IPS-15b (cell line): ENCODE measurements around the gene ZFYVE28.
"Not testable (repeated sequence)": the region's sequence is repeated elsewhere in the genome, so short reads cannot be mapped to it uniquely, and the experiment has no call there.

ENCODE experiments used
- H3K27me3 ChIP-seq: one replicate; pipeline ENCODE4 v1.6.1; 2013; ENCODE audit warnings: low read length; ENCODE audit not compliant: control insufficient read depth, insufficient read depth
- H3K36me3 ChIP-seq: one replicate; pipeline ENCODE4 v1.6.1; 2013; ENCODE audit warnings: low read length; ENCODE audit not compliant: control insufficient read depth, insufficient read depth
- H3K4me1 ChIP-seq: one replicate; pipeline ENCODE4 v1.6.1; 2013; ENCODE audit warnings: mild to moderate bottlenecking, low read length; ENCODE audit not compliant: control insufficient read depth, insufficient read depth
- H3K4me3 ChIP-seq: one replicate; pipeline ENCODE4 v1.5.1; 2013; ENCODE audit warnings: low read depth, low read length
- H3K9ac ChIP-seq: one replicate; pipeline ENCODE4 v1.6.1; 2013; ENCODE audit warnings: low read depth, mild to moderate bottlenecking, low read length
- H3K9me3 ChIP-seq: one replicate; pipeline ENCODE4 v1.6.1; 2013; ENCODE audit warnings: mild to moderate bottlenecking, low read length; ENCODE audit not compliant: control insufficient read depth, insufficient read depth

Gene ZFYVE28

DNA sequence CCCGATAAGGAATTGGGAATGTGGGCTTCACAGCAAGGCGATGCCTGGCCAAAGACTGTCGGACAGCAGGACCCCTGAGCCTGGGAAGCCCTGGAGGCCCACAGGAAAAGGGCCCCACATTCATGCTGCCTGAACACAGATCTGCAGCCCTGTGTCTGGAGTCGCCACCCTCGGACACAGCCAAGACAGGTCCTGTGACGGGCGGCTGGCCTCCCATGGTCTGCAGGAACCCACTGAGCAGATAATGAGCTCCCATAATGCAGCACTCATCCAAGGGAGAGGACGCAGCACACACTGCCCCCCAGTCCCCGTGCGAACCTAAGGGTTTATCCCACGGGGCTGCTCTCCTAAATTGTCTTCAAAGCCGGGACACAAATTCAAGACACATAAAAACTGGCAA, 30.6 kb downstream of the ZFYVE28 start:
- H3K4me1 ChIP-seq, result peaks cover 2% of the 10 kb centered on the region
- no peaks in the 10 kb centered on the region for H3K36me3 ChIP-seq
- no peaks in the 10 kb centered on the region for H3K9me3 ChIP-seq
- H3K4me3 ChIP-seq, result no peak overlapping the region
- no peak overlapping the region for H3K9ac ChIP-seq
- H3K27me3 ChIP-seq, result peaks cover 3% of the 10 kb centered on the region

DNA sequence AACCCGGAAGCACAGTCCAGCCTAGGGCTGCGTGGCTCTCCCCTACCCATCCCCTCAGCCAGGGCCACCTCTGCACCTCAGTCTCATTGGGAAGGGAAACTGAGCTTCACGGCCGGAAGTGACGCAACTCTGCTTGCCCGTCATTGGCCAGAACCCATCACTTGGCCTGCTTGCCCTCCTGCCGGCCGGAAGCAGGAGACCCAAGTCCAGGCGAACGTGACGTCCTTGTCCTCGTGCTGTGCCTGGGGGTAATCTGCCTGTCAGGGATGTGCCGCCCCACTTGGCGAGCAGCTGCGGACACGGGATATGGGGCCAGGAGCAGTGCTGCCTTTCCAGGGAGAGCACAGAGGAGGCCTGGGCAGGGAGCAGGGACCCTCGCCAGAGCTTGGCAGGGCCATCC, 31.2 kb downstream of the ZFYVE28 start:
- Histone ChIP-seq H3K4me1 (peaks cover 2% of the 10 kb centered on the region), H3K4me3 (no peak overlapping the region), H3K9me3 (no peaks in the 10 kb centered on the region), H3K27me3 (peaks cover 3% of the 10 kb centered on the region), H3K36me3 (no peaks in the 10 kb centered on the region), H3K9ac (no peak overlapping the region)

DNA sequence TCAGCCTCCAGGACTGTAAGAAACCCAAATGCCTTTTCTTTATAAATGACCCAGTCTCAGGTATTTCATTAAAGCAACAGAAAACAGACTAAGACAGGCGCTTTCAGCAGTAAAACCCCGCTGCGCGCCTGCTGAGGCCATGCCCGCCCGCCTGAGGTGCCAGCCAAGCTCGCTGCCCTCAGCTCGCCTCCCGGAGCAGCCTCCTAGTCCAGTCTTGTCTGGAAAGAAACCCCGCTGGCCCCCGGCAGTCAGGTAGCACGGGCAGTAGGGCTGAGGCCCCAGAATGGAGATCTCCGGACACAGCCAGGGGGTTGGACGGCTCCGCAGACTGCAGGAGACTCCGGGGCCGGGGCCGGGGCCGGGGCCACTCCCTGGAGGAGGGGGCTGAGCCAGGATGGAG, 31.7 kb downstream of the ZFYVE28 start:
- Histone ChIP-seq H3K4me1 (peaks cover 2% of the 10 kb centered on the region), H3K9me3 (no peaks in the 10 kb centered on the region), H3K27me3 (peaks cover 3% of the 10 kb centered on the region)

DNA sequence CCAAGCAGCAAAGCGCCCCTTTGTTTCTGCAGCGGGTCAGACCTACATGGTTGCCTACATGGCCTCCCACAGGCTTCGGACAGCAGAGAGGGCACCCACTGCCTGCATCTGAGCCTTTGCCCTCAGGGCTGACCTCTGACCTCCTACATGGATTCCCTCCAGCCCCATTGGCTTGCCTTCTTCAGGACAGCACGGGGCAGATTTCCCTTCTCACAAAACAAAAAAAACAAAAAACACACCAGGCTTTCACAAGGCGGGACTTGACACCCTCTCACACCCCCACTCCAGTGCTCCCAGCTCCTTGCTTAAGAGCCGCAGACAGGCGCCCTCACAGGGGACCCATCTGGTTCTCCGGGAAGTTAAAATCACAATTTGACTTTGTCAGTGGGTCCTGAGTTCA, 32.9 kb downstream of the ZFYVE28 start:
- Histone ChIP-seq H3K36me3 (no peaks in the 10 kb centered on the region), H3K9ac (no peak overlapping the region), H3K9me3 (no peaks in the 10 kb centered on the region), H3K4me1 (peaks cover 2% of the 10 kb centered on the region), H3K4me3 (no peak overlapping the region), H3K27me3 (no peaks in the 10 kb centered on the region)

More for the DNA sequence above, 31.7 kb downstream of the ZFYVE28 start:
- no peak overlapping the region for H3K9ac ChIP-seq
- H3K4me3 ChIP-seq, result no peak overlapping the region
- H3K36me3 ChIP-seq, result no peaks in the 10 kb centered on the region

DNA sequence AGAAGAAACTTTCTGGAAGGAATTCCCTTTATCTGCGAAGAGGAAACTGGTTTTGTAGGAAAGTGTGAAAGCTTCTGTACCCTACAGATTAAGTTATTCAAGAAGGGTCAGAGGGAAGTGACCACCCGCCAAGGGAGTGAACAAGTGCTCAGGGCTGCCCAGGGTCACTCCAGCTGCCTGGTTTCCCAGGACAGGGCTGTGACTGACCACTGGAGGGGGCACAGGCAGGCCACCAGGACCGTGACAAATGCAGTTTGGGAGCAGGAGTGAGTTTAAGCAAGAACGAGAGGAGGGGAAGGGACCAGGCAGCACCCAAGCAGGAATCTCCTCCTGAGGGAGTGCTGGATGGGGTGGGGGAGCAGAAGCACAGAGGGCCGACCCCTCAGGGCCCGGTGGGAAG, 34.2 kb downstream of the ZFYVE28 start:
- Histone ChIP-seq H3K9ac (no peak overlapping the region), H3K27me3 (no peaks in the 10 kb centered on the region), H3K4me3 (no peak overlapping the region), H3K36me3 (no peaks in the 10 kb centered on the region), H3K9me3 (no peaks in the 10 kb centered on the region), H3K4me1 (no peaks in the 10 kb centered on the region)

DNA sequence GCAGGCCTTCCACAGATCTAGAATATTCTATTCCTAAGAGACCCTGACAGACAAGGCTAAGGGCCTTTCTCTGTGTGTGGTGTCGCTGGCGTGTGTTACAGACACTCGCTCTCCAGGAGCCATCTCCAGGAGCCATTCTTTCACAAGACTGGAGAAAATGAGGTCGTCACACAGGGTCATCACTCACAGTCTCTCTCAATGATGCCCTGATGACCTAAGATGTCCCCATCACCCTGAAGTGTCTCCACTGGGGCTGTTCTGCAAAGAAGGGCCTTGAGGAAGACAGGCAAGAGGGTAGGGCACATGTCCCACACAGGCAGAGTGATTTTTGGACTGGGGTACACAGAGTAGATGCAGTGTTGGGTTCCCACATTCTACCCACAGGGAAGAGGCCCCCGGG, 34.7 kb downstream of the ZFYVE28 start:
- no peak overlapping the region for H3K9ac ChIP-seq
- H3K9me3 ChIP-seq, result no peaks in the 10 kb centered on the region
- no peaks in the 10 kb centered on the region for H3K4me1 ChIP-seq
- no peak overlapping the region for H3K4me3 ChIP-seq
- H3K36me3 ChIP-seq, result no peaks in the 10 kb centered on the region
- no peaks in the 10 kb centered on the region for H3K27me3 ChIP-seq

DNA sequence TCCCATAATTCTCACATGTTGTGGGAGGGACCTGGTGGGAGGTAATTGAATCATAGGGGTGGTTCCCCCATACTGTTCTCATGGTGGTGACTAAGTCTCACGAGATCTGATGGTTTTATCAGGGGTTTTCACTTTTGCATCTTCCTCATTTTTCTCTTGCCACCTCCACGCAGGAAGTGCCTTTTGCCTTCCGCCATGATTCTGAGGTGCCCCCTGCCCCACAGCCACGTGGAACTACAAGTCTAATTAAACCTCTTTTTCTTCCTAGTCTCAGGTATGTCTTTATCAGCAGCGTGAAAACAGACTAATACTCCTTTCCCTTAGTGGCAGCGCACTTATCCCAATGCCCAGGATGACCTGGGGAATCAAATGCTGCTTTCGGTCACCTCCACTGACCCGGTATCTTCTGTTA, 35.2 kb downstream of the ZFYVE28 start:
- not testable (repeated sequence) for H3K36me3 ChIP-seq, H3K9me3 ChIP-seq, H3K4me3 ChIP-seq, H3K9ac ChIP-seq, H3K27me3 ChIP-seq, H3K4me1 ChIP-seq

DNA sequence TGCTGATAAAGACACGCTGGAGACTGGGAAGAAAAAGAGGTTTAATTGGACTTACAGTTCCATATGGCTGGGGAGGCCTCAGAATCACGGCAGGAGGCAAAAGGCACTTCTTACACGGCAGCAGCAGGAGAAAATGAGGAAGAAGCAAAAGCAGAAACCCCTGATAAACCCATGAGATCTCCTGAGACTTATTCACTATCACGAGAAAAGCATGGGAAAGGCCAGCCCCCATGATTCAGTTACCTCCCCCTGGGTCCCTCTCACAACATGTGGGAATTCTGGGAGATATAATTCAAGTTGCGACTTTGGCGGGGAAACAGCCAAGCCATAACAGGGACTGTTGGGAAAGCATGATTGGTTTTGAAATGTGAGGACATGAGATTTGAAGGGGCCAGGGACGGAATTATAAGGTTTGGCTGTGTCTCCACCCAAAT, 35.7 kb downstream of the ZFYVE28 start:
- not testable (repeated sequence) for H3K4me3 ChIP-seq, H3K27me3 ChIP-seq, H3K9ac ChIP-seq, H3K36me3 ChIP-seq, H3K4me1 ChIP-seq, H3K9me3 ChIP-seq

DNA sequence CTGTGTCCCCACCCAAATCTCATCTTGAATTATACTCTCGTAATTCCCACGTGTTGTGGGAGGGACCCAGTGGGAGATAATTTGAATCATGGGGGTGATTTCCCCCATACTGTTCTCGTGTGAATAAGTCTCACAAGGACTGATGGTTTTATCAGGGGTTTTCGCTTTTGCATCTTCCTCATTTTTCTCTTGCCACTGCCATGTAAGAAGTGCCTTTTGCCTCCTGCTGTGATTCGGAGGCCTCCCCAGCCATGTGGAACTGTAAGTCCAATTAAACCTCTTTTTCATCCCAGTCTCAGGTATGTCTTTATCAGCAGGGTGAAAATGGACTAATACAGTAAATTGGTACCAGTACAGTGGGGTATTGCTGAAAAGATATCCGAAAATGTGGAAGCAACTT, 37.9 kb downstream of the ZFYVE28 start:
- H3K4me3 ChIP-seq, H3K9me3 ChIP-seq, H3K9ac ChIP-seq, H3K4me1 ChIP-seq, H3K27me3 ChIP-seq, H3K36me3 ChIP-seq: not testable (repeated sequence)

DNA sequence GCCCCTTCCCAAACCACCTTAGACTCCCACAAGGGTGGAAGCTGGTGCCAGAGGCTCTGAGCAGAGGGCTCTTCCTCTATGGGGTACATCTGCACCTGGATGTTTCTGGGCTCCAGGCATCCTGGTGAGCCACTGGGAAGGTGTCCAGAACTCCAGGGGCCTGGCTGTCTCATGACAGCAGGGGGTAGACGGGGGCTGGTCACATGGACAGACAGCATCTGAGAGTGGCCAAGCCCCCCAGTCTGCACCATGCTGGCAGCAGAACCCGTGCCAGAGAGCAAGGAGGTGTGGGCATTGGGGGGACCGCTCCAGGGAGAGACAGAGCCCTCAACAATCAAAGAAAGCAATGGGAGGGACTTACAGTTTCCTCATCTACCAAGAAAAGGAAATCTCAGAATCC, 39.5 kb downstream of the ZFYVE28 start:
- Histone ChIP-seq H3K4me3 (no peak overlapping the region), H3K27me3 (no peaks in the 10 kb centered on the region), H3K9ac (no peak overlapping the region), H3K4me1 (no peaks in the 10 kb centered on the region), H3K9me3 (no peaks in the 10 kb centered on the region), H3K36me3 (no peaks in the 10 kb centered on the region)

DNA sequence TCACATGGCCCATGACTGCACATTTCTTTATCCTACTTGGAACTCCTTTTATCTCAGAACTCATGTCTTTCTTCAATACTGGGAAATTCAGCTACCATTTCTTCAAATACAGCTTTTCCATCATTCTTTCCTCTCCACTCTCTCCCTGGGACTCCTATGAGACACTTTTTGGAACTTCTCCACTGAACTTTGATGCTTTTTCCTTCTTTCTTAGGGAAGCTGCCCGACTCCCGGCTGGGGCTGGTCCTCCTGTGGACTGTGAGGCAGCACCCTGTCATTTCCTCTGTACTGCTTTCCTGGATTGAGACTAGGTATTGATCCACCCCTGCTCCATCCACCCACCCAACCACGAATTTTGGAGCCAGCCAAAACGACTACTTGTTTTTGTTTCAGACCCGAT, 40.0 kb downstream of the ZFYVE28 start:
- H3K9me3 ChIP-seq, result no peaks in the 10 kb centered on the region
- no peaks in the 10 kb centered on the region for H3K4me1 ChIP-seq
- no peak overlapping the region for H3K9ac ChIP-seq
- H3K4me3 ChIP-seq, result no peak overlapping the region
- H3K27me3 ChIP-seq, result no peaks in the 10 kb centered on the region
- H3K36me3 ChIP-seq, result no peaks in the 10 kb centered on the region

DNA sequence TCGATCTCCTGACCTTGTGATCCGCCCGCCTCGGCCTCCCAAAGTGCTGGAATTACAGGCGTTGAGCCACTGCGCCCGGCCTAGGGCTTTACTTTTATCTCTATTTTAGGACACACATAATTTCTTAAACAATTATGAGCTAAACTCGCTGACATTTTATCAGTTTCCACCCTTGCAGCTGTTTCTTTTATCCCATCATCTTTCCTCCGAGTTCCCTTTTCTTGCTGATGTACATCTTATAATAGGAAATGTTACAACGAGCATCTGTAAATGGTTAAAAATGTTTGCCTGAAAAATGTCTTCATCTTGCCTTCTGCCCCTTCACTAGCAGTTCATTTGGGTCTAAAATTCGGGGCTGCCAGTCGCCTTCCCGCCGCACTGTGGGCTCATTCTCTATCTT, 41.2 kb downstream of the ZFYVE28 start:
- Histone ChIP-seq H3K36me3 (no peaks in the 10 kb centered on the region), H3K4me1 (no peaks in the 10 kb centered on the region), H3K9me3 (no peaks in the 10 kb centered on the region)

DNA sequence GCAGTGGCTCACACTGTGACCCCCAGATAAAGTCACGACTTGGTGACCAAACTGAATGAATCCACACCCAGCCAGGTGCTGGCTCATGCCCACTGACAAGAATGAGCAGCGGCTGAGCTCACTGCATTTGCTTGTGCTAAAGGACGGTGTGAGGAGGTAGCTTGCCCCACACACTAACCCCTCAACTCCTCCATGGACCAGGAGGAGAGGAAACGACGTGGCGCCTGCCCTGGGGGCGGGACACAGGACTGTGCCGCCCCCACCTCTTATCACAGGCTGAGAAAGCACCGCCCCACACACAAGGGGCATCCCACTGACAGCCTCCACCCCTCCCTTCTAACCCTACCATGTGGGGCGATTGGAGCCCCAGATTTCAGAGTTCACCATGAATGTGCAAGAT, 43.0 kb downstream of the ZFYVE28 start:
- Histone ChIP-seq H3K4me1 (no peaks in the 10 kb centered on the region), H3K9ac (no peak overlapping the region), H3K4me3 (no peak overlapping the region), H3K36me3 (no peaks in the 10 kb centered on the region), H3K9me3 (no peaks in the 10 kb centered on the region), H3K27me3 (no peaks in the 10 kb centered on the region)

More for the DNA sequence above, 41.2 kb downstream of the ZFYVE28 start:
- Histone ChIP-seq H3K27me3 (no peaks in the 10 kb centered on the region), H3K9ac (no peak overlapping the region), H3K4me3 (no peak overlapping the region)
